LNCaP clone FGC (cell line): ENCODE data around the gene ADAMTS15.

Experiments
- DNase-seq: peaks from one replicate; pipeline ENCODE4 v3.0.0-alpha.2; 2011; ENCODE audit warnings: low read depth
- H3K4me3 ChIP-seq: 2 replicates; pipeline ENCODE4 v1.5.1; 2011; ENCODE audit warnings: mild to moderate bottlenecking, low read depth, low read length, control low read depth
- TF ChIP-seq, protein P1 (sequence below): IDR thresholded peaks from 2 replicates; pipeline ENCODE4 v1.5.1; 2012; ENCODE audit warnings: mild to moderate bottlenecking; ENCODE audit not compliant: control insufficient read depth, insufficient read depth; ENCODE audit errors: extremely low read depth

The ADAMTS15 gene

DNA sequence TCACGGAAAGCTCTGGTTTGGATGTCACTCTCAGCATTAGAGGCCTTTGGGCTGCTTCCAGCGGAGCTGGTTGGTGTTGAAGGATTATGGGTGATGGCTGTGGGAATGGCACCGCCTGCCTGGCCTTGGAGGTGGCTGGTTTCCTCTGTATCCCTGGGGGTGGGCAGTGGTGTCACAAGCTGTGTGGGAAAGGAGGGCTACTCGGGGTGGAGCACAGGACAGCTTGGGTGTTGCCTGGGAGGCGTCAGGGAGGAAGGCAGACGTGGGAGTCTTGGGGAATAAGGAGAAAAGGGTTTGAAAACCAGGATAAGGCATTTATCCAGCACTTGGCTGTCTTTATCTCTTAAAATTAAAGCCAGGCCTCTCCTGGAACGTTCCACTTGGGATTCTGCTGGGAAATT is 71.8 kb downstream of the ADAMTS15 start:
- no peak overlapping the region for H3K4me3 ChIP-seq
- DNase-seq = no peak
- TF ChIP-seq, protein P1, sequence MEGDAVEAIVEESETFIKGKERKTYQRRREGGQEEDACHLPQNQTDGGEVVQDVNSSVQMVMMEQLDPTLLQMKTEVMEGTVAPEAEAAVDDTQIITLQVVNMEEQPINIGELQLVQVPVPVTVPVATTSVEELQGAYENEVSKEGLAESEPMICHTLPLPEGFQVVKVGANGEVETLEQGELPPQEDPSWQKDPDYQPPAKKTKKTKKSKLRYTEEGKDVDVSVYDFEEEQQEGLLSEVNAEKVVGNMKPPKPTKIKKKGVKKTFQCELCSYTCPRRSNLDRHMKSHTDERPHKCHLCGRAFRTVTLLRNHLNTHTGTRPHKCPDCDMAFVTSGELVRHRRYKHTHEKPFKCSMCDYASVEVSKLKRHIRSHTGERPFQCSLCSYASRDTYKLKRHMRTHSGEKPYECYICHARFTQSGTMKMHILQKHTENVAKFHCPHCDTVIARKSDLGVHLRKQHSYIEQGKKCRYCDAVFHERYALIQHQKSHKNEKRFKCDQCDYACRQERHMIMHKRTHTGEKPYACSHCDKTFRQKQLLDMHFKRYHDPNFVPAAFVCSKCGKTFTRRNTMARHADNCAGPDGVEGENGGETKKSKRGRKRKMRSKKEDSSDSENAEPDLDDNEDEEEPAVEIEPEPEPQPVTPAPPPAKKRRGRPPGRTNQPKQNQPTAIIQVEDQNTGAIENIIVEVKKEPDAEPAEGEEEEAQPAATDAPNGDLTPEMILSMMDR = no peak

DNA sequence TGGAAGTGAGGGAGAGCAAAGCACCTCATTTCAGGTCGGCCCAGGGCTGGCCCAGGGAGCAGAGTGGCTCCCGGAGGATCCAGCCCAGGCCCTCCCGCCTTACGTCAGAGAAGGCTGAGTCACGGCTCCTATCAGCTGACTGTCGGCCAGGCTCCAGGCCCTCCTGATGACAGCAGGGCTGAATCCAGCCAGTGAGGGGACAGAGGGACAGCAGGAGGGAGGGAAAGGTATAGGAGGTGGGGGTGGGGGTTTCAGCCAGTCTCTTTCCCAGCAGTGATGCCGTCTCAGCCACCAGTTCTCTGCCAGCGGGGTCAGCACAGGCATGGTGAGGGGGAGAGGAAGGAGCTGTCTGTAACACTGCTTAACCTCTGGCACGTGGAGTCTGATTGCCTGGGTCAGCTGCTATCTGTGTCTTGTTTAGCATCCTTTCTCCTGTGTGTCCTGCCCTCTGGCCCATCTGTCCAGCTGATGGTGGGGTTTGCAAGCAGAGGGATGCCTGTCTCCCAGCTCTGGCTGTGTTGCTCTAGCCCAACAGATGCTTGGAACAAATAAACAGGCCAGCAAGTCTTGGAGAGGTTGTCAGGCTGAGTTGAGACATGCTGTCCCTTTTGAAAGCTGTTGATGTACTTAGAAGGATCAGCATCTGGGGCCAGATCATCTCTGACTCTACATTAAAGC is 74.0 kb downstream of the ADAMTS15 start:
- no peak overlapping the region for H3K4me3 ChIP-seq
- TF ChIP-seq, protein P1 = no peak
- DNase-seq = no peak

DNA sequence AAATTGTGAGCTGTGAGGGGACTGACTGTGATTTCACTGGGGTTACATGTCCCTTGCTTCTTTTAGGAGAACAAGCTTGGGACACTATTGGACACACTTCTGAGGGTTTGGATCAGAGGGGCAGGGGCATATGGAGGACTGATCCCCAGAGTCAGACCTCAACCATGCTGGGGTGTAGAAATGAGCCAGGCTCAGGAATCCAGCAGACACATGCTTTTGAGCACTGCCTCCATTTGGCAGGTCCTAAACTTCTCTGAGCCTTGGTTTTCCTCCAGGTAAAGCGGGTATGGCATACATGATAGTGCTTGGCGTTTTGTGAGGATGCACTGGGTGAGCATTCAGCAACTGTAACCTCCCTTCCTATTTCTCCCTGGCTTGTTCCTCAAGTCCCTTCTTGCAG is 74.7 kb downstream of the ADAMTS15 start:
- H3K4me3 ChIP-seq = no peak overlapping the region
- TF ChIP-seq, protein P1 = no peak
- DNase-seq = no peak

DNA sequence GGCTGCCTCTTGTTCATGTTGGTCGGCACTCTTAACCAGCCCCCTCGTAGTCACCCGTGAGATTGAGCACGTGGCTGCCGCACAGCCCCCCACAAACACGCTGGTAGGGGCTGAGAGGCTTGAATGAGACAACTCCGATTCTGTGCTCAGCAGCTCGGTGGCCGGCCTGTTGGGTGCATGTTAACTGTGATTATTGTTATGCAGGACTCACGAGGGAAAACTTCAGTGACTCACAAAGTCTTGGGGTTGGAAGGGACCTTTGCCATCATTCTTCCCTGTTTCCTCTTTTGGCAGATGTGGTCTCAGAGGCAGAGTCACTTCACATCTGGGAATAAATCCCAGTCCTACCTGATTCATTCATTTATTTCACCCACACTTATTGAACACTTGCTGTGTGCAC is 75.2 kb downstream of the ADAMTS15 start:
- H3K4me3 ChIP-seq = no peak overlapping the region
- TF ChIP-seq, protein P1 = no peak
- no peak for DNase-seq

DNA sequence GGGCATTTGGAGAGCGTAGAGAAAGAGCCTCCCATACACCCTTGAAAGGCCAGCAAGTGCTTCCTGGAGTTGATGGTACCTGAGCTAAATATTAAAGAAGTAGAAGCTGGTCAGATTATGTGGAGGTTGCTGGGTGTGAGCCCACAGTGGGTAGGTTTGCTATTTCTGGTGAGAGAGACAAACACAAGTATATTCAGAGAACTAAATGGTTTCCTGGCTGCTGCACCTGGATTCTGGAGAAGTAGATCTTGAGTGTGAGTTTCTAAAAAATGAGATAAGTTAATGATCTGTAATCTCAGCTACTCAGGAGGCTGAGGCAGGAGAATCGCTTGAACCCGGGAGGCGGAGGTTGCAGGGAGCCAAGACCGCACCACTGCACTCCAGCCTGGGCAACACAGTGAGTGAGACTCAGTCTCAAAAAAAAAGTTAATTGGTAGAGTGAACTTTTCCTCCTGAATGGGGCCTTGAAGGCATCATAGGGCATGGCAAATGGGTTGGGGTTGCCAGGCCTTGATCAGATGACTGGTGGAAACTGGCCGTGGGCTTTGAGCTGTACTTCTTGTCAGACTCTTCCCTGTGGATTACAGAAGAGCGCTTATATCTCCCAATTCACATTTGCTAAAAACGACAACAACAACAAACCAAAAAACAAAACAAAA is 75.8 kb downstream of the ADAMTS15 start:
- no peak overlapping the region for H3K4me3 ChIP-seq
- TF ChIP-seq, protein P1 = no peak
- DNase-seq = no peak

DNA sequence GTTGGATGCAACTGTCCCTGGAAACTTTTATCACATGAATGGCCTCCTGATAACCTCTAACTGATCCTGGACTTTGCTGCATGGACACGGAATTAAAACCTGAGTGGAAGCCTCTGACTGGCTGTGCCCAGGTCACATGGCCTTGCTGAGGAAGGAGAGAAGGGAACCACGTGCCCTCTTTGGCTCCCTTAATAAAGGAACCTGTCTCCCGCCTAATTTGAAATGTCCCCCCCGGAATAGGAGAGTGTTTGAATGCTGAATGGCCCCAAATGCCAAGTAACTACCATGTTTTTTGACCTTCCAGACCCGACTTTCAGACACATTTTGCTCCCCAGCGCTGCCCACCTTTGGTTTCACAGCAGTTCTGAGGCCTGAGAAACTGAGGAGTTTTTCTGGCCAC is 76.9 kb downstream of the ADAMTS15 start:
- TF ChIP-seq, protein P1 = no peak
- no peak overlapping the region for H3K4me3 ChIP-seq
- DNase-seq = no peak
